Tibial nerve (tissue), 4 donors: ENCODE data around the gene GPR139. TPM values are rescaled to one million over a fixed set of nuclear protein-coding genes. Genes with fewer than 3 reads are reported as not detected.

ENCODE experiments used
- DNase-seq, 2 donors: peaks; one replicate each; pipeline ENCODE4 v3.0.0-alpha.2; 2019; ENCODE audit warnings: low spot score in 2 of 2
- H3K27ac ChIP-seq, 4 donors: fragments of 200-600 bp; sonication (generic) in 3 of 4; one replicate each; pipeline ENCODE4 v1.5.1; 2017 to 2019; ENCODE audit warnings: mild to moderate bottlenecking in 1 of 4
- H3K27me3 ChIP-seq, 2 donors: fragments of 200-600 bp; sonication (generic) in 1 of 2; one replicate each; pipeline versions ENCODE4 v1.5.1 to v1.6.0; 2017 to 2019
- H3K36me3 ChIP-seq, 3 donors: fragments of 200-600 bp; sonication (generic); one replicate each; pipeline ENCODE4 v1.5.1; 2018 to 2019
- H3K4me1 ChIP-seq, 4 donors: fragments of 200-600 bp; sonication (generic) in 3 of 4; one replicate each; pipeline ENCODE4 v1.5.1; 2017 to 2019
- H3K4me3 ChIP-seq, 4 donors: fragments of 200-600 bp; sonication (generic) in 3 of 4; one replicate each; pipeline ENCODE4 v1.5.1; 2017 to 2019; ENCODE audit warnings: mild to moderate bottlenecking in 1 of 4, moderate library complexity in 1 of 4
- H3K9me3 ChIP-seq, 4 donors: fragments of 200-600 bp; sonication (generic) in 3 of 4; one replicate each; pipeline ENCODE4 v1.5.1; 2017 to 2019
- CTCF ChIP-seq, 5 experiments: fragments of 200-600 bp in 3 of 5; fragments of 450-650 bp in 2 of 5; sonication (generic) in 3 of 5; IDR thresholded peaks; one replicate each; pipeline ENCODE4 v1.5.1; 2016 to 2019; ENCODE audit warnings: antibody characterized with exemption in 5 of 5, mild to moderate bottlenecking in 3 of 5, moderate library complexity in 2 of 5
- EP300 ChIP-seq, 2 donors: sonication (generic); formaldehyde crosslinking; IDR thresholded peaks; one replicate each; pipeline ENCODE4 v1.6.1; 2017; ENCODE audit warnings: antibody characterized with exemption in 2 of 2, mild to moderate bottlenecking in 1 of 2
- POLR2A ChIP-seq, 2 donors: fragments of 450-650 bp; IDR thresholded peaks; one replicate each; pipeline ENCODE4 v1.6.1; 2017; ENCODE audit warnings: antibody characterized with exemption in 2 of 2, mild to moderate bottlenecking in 2 of 2, moderate library complexity in 2 of 2
- WGBS, 2 donors: methylation state at CpG; one replicate each; pipeline ENCODE4 v1.1.5; 2018; 5-methylcytosine and 5-hydroxymethylcytosine counted together
- total RNA-seq, 4 donors: library from RNA; depleted of rRNA; stranded (reverse); fragments of >200 nt; gene quantifications; one replicate each; pipeline ENCODE4 v1.1.0, GENCODE V29; 2016

The GPR139 gene
- total RNA-seq, 4 donors from 2014 or later: not detected

GRCh38 chr16:20061132-20061531 lies 12.6 kb downstream of the GPR139 start:
- TF ChIP-seq EP300 (IDR thresholded peaks at IDR 0.05) (no peak), CTCF (IDR thresholded peaks at IDR 0.05) (no peak), POLR2A (IDR thresholded peaks at IDR 0.05) (no peak)
- Histone ChIP-seq H3K4me1 (no peaks in the 10 kb centered on the region), H3K9me3 (peaks cover 0 to 9% (median 0%) of the 10 kb centered on the region in 4 donors), H3K27ac (no peak overlapping the region), H3K36me3 (no peaks in the 10 kb centered on the region), H3K4me3 (no peak overlapping the region), H3K27me3 (no peaks in the 10 kb centered on the region)
- 72 to 86% methylated on average over 3 of the region's 3 CpGs for WGBS, 2 donors
- no peak for DNase-seq

GRCh38 chr16:20056436-20056835 lies 17.3 kb downstream of the GPR139 start:
- H3K4me1 ChIP-seq: no peaks in the 10 kb centered on the region
- no peak overlapping the region for H3K4me3 ChIP-seq
- no peaks in the 10 kb centered on the region for H3K36me3 ChIP-seq
- H3K27me3 ChIP-seq: no peaks in the 10 kb centered on the region
- H3K27ac ChIP-seq: no peak overlapping the region
- no peaks in the 10 kb centered on the region for H3K9me3 ChIP-seq
- TF ChIP-seq EP300 (IDR thresholded peaks at IDR 0.05) (no peak), CTCF (IDR thresholded peaks at IDR 0.05) (no peak), POLR2A (IDR thresholded peaks at IDR 0.05) (no peak)
- 78 to 80% methylated on average over 3 of the region's 3 CpGs for WGBS, 2 donors
- DNase-seq: no peak

GRCh38 chr16:20053336-20053735 lies 20.4 kb downstream of the GPR139 start:
- H3K4me1 ChIP-seq: no peaks in the 10 kb centered on the region
- H3K27me3 ChIP-seq: no peaks in the 10 kb centered on the region
- 48% methylated on average over 5 of the region's 5 CpGs for WGBS, 2 donors
- no peaks in the 10 kb centered on the region for H3K36me3 ChIP-seq
- no peak overlapping the region for H3K4me3 ChIP-seq
- no peak for DNase-seq
- H3K27ac ChIP-seq: no peak overlapping the region
- no peak for TF ChIP-seq EP300 (IDR thresholded peaks at IDR 0.05)
- no peak for TF ChIP-seq CTCF (IDR thresholded peaks at IDR 0.05)
- TF ChIP-seq POLR2A (IDR thresholded peaks at IDR 0.05): no peak
- H3K9me3 ChIP-seq: no peaks in the 10 kb centered on the region

GRCh38 chr16:20051611-20052010 lies 22.1 kb downstream of the GPR139 start:
- H3K27me3 ChIP-seq: no peaks in the 10 kb centered on the region
- no peaks in the 10 kb centered on the region for H3K9me3 ChIP-seq
- TF ChIP-seq EP300 (IDR thresholded peaks at IDR 0.05): no peak
- no peak for TF ChIP-seq POLR2A (IDR thresholded peaks at IDR 0.05)
- no peak for TF ChIP-seq CTCF (IDR thresholded peaks at IDR 0.05)
- H3K36me3 ChIP-seq: no peaks in the 10 kb centered on the region
- no peak overlapping the region for H3K27ac ChIP-seq
- DNase-seq: no peak
- H3K4me3 ChIP-seq: no peak overlapping the region
- no peaks in the 10 kb centered on the region for H3K4me1 ChIP-seq
- WGBS, 2 donors: 89 to 93% methylated on average over 9 of the region's 9 CpGs

GRCh38 chr16:20051147-20051546 lies 22.5 kb downstream of the GPR139 start:
- Histone ChIP-seq H3K27ac (no peak overlapping the region), H3K36me3 (no peaks in the 10 kb centered on the region), H3K9me3 (no peaks in the 10 kb centered on the region), H3K4me1 (no peaks in the 10 kb centered on the region), H3K4me3 (no peak overlapping the region), H3K27me3 (no peaks in the 10 kb centered on the region)
- DNase-seq: no peak
- 76 to 81% methylated on average over 7 of the region's 7 CpGs for WGBS, 2 donors
- TF ChIP-seq CTCF (IDR thresholded peaks at IDR 0.05) (no peak), POLR2A (IDR thresholded peaks at IDR 0.05) (no peak), EP300 (IDR thresholded peaks at IDR 0.05) (no peak)
